Large intestine (tissue), 3 donors: ENCODE data around the gene TCF7L1. TPM values are rescaled to one million over a fixed set of nuclear protein-coding genes. Genes with fewer than 3 reads are reported as not detected.
A peak's percentile ranks its signal among the peaks of the same experiment; 100 is the strongest.
"Not testable (repeated sequence)": the region's sequence is repeated elsewhere in the genome, so short reads cannot be mapped to it uniquely, and the experiment has no call there.

Experiments
- DNase-seq, 2 donors: peaks; one replicate each; pipeline versions ENCODE4 v3.0.0 to v3.0.0-alpha.2; 2013
- H3K27ac ChIP-seq: one replicate; pipeline ENCODE4 v1.5.1; 2013; ENCODE audit warnings: low read length
- H3K27me3 ChIP-seq: 2 replicates; pipeline ENCODE4 v1.6.1; 2013; ENCODE audit warnings: low read length; ENCODE audit not compliant: control insufficient read depth, insufficient read depth
- H3K36me3 ChIP-seq: 2 replicates; pipeline ENCODE4 v1.6.1; 2013; ENCODE audit warnings: low read length; ENCODE audit not compliant: control insufficient read depth, insufficient read depth
- H3K4me1 ChIP-seq: one replicate; pipeline ENCODE4 v1.6.1; 2013; ENCODE audit warnings: low read length; ENCODE audit not compliant: control insufficient read depth, insufficient read depth
- H3K4me3 ChIP-seq: one replicate; pipeline ENCODE4 v1.5.1; 2013; ENCODE audit warnings: low read length
- H3K9me3 ChIP-seq: one replicate; pipeline ENCODE4 v1.6.1; 2013; ENCODE audit warnings: mild to moderate bottlenecking, low read depth, low read length, moderate library complexity; ENCODE audit not compliant: control insufficient read depth
- WGBS: methylation state at CpG from one replicate; pipeline ENCODE4 v1.1.5; 2013; ENCODE audit warnings: low lambda C conversion rate; ENCODE audit not compliant: insufficient coverage; 5-methylcytosine and 5-hydroxymethylcytosine counted together
- polyA plus RNA-seq: library from polyadenylated mRNA; unstranded; fragments of 120-200 nt; gene quantifications from one replicate; pipeline ENCODE4 v1.2.1, GENCODE V29; 2013

The TCF7L1 gene
- polyA plus RNA-seq, 1 donor, result 23.1 TPM

DNA sequence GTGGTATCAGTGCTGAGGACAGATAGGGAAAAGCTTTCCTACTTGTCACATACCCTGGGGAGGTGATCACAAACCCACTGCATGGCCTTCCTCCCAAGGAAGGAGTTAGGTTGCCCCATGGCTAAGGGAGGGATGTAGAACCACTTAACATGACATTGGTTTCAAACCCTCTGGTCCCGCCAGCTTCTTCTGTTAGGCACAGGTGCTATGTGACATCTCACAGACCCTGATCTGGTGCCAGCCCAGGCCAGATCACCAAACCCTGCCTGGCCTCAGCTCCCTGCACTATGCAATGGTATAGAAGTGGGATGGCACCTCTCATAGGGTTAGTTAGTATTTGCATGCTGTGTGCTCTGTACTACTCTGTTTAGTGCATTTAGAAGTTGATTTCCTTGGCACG, 58.0 kb downstream of the TCF7L1 start:
- DNase-seq, result no peak
- Histone ChIP-seq H3K4me3 (no peak overlapping the region), H3K36me3 (no peaks in the 10 kb centered on the region), H3K27me3 (no peaks in the 10 kb centered on the region), H3K4me1 (peaks cover 34% of the 10 kb centered on the region), H3K9me3 (no peaks in the 10 kb centered on the region), H3K27ac (peak overlapping the region; percentile 74)
- WGBS, result no CpG with 5 or more reads among the region's 2 CpGs

DNA sequence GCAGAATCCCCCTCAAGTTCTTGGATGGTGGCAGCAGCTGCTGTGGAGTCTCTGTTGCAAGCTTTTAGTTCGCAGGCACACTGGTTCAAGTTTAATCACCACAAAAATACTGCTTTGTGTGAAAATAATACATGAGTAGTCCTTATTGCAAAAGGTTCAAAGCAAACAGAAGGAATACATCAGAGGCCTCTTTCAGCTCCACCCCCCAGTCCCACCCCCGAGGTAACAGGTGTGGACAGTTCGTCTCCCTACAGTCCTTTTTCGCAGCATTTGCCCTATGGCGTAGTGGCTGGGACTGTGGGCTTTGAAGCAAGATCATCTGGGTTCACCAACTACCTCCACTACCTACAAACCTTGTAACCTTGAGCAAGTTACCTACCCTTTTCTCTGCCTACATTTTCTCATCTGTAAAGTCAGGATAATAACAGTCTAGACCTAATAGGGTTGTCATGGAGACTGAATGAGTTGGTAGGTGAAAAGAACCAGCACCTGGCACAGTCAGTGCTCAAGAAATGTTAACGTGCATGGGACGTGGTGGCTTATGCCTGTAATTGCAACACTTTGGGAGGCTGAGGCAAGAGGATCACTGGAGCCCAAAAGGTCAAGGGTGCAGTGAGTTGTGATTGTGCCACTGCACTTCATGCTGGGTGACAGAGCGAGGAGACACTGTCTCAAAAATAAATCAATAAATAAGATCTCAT, 61.7 kb downstream of the TCF7L1 start:
- Histone ChIP-seq H3K4me1 (peaks cover 22% of the 10 kb centered on the region), H3K36me3 (no peaks in the 10 kb centered on the region), H3K27me3 (no peaks in the 10 kb centered on the region), H3K9me3 (no peaks in the 10 kb centered on the region), H3K4me3 (no peak overlapping the region), H3K27ac (no peak overlapping the region)
- WGBS, result no CpG with 5 or more reads among the region's 8 CpGs
- no peak for DNase-seq

DNA sequence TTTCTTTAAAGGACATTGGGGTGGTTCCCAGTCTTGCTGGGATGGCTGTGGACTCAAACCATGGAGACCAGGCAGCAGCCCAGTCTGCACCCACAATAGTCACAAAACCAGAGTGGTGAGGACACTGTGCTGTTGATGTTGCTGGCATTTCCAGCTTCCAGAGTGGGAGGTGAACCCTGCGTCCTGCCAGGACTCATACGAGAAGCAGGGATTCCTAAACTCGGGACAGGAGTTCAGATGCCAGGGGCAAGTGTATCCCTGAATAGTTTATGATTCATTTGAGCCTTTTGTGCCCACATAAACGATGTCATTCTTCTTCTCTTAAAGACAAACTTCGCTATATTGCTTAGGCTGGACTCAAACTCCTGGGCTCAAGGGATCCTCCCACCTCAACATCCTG, 62.8 kb downstream of the TCF7L1 start:
- no peaks in the 10 kb centered on the region for H3K36me3 ChIP-seq
- no peaks in the 10 kb centered on the region for H3K9me3 ChIP-seq
- no peak overlapping the region for H3K27ac ChIP-seq
- no peaks in the 10 kb centered on the region for H3K27me3 ChIP-seq
- peaks cover 12% of the 10 kb centered on the region for H3K4me1 ChIP-seq
- no peak for DNase-seq
- WGBS, result no CpG with 5 or more reads among the region's 5 CpGs
- no peak overlapping the region for H3K4me3 ChIP-seq

DNA sequence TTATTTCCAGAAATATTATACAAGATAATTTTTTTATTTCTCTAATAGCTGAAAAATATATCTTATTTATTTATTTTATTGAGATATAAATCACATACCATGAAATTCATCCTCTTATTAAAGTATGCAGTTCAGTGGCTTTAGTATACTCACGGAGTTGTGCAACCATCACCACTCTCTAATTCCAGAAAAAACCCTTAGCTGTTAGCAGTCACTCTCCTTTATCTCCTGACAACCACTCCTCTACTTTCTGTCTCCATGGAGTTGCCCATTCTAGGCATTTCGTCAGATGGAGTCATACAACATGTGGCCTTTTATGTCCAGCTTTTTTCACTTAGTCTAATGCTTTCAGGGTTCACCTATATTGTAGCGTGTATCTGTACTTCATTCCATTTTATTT, 66.5 kb downstream of the TCF7L1 start:
- Histone ChIP-seq H3K4me1 (no peaks in the 10 kb centered on the region), H3K4me3 (no peak overlapping the region), H3K9me3 (no peaks in the 10 kb centered on the region), H3K27me3 (no peaks in the 10 kb centered on the region), H3K27ac (no peak overlapping the region), H3K36me3 (no peaks in the 10 kb centered on the region)
- 93% methylated on average over 2 of the region's 3 CpGs for WGBS
- DNase-seq, result no peak

DNA sequence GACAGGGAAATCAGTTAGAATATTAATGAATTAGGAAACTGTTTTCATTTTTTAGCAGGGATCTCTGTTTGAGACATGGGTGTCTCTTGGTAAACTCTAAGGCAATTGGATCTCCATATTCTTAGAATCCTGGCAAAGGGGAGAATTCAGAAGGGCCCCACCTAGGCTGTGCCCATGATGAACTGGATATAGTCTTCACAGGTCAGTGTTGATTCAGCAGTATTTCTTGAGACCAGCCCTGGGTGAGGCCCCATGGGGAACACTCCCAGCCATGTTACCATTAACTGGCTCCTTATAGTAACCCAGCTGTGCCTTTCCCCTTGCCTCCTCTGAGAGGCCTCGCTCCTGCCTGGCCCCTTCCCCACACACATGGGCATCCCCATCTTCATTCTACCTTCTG, 76.7 kb downstream of the TCF7L1 start:
- peak overlapping the region; percentile 71 for H3K27ac ChIP-seq
- H3K4me1 ChIP-seq, result peaks cover 28% of the 10 kb centered on the region
- no CpG with 5 or more reads among the region's 1 CpG for WGBS
- H3K36me3 ChIP-seq, result no peaks in the 10 kb centered on the region
- H3K9me3 ChIP-seq, result no peaks in the 10 kb centered on the region
- H3K4me3 ChIP-seq, result no peak overlapping the region
- DNase-seq, result peak in 1 of 2 donors; percentile 33
- no peaks in the 10 kb centered on the region for H3K27me3 ChIP-seq

DNA sequence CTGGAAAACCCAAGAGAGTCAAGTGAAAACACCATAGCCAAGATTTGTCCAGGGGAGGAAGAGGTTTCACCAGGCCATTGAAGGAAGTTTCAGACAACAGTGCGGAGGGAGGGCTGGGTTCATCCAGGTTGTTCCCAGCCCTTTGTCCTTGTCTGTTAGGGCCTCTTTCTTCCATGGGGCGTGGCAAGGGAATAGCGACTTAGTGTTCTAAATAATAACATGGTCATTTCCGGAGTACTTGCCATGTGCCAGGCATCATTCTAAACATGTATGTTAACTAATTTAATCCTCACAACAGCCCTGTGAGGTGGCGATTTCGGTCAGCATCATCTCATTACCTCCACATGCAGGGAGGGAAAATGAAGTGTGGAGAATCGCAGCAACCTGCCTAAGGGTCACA, 77.3 kb downstream of the TCF7L1 start:
- peak overlapping the region; percentile 71 for H3K27ac ChIP-seq
- no CpG with 5 or more reads among the region's 7 CpGs for WGBS
- no peak overlapping the region for H3K4me3 ChIP-seq
- peak; percentile 42 to 82 for DNase-seq
- no peaks in the 10 kb centered on the region for H3K36me3 ChIP-seq
- H3K9me3 ChIP-seq, result no peaks in the 10 kb centered on the region
- H3K4me1 ChIP-seq, result peaks cover 28% of the 10 kb centered on the region
- no peaks in the 10 kb centered on the region for H3K27me3 ChIP-seq

DNA sequence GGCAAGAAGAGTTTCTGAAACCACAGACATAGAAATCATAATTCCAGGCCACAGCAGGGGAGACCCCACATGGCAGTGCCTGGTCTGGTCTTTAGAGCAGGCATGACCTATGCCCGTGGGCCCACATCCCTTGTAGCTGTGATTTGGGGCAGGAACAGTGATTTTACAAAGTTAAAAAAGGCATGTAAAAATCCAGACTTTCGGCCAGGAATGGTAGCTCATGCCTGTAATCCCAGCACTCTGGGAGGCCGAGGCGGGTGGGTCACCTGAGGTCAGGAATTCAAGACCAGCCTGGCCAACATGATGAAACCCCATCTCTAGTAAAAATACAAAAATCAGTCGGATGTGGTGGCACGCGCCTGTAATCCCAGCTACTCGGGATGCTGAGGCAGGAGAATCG, 78.4 kb downstream of the TCF7L1 start:
- H3K9me3 ChIP-seq, DNase-seq, H3K27me3 ChIP-seq, H3K36me3 ChIP-seq, H3K27ac ChIP-seq, H3K4me3 ChIP-seq: not testable (repeated sequence)
- no CpG with 5 or more reads among the region's 9 CpGs for WGBS
- peaks cover 28% of the 10 kb centered on the region for H3K4me1 ChIP-seq

DNA sequence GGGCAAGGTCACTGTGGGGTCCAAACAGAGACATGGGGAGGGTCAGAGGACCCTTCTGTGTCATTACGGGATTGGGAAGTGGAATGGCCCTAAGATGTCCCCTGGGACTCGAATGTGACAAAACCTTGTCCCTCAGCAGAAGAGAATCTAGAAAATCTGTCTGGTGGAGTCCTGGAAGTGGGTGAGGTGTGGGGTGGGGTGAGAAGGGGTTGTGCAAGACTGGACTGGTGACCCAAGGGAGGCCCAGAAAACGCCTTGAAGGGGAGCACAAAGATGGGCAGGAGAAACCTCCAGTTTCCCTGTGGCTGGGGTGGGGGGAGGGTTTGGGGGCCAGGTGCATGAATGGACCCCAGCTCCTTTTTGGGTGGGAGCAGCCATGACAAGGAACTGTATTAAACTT, 79.6 kb downstream of the TCF7L1 start:
- Histone ChIP-seq H3K27ac (no peak overlapping the region), H3K36me3 (no peaks in the 10 kb centered on the region), H3K4me3 (no peak overlapping the region), H3K27me3 (no peaks in the 10 kb centered on the region), H3K4me1 (peaks cover 28% of the 10 kb centered on the region), H3K9me3 (no peaks in the 10 kb centered on the region)
- WGBS, result no CpG with 5 or more reads among the region's 3 CpGs
- peak; percentile 59 to 79 for DNase-seq

DNA sequence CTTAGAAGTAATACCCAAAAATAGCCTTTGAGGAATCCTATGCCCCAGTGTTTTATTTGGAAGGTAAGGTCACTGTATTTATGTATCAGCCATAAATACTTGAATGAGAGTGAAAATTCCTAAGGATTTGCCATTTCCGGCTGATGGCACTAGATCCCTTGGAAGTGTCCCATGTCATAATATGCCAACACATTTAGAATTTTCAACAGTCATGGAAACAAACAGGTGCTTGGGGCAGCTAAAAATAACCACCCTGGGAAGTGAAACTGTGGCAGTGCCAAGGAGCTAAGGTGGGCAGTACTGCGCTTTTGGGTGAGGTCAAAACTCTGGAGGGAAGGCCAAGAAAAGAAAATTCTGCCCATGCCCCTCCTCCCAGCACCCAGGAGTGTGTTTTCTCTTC, 80.2 kb downstream of the TCF7L1 start:
- WGBS, result no CpG with 5 or more reads among the region's 2 CpGs
- Histone ChIP-seq H3K4me1 (peaks cover 28% of the 10 kb centered on the region), H3K36me3 (no peaks in the 10 kb centered on the region), H3K27me3 (no peaks in the 10 kb centered on the region), H3K9me3 (no peaks in the 10 kb centered on the region), H3K27ac (no peak overlapping the region), H3K4me3 (no peak overlapping the region)
- DNase-seq, result no peak

DNA sequence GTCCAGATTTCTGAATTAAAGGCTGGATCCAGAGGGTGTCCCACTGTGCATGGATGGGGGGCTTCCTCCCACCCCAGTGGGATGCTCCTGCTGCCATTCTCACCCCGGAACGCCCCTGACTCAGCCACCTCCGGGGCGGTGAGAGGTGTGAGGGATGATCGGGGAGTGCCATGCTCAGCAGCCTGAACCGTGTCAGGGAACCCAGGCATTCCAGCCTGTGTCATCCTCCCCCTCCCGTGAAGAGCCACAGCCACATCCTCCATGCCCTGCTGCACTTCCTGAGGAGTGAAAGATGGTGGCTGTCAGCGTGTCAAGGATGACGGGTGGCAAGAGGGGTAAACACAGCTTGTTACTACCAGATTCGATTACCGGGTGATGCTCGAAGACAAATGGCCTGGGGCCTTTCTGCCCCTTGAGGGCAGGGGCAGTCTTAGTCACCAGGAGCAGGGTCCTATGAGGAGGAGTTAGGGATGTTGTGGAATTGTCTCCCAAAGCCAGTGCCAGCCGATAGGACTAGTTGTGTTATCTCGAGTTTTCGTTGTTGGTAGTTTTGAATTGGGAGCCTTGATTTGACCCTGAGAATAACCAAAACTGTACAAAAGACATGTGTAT, 80.8 kb downstream of the TCF7L1 start:
- H3K27me3 ChIP-seq, result no peaks in the 10 kb centered on the region
- no CpG with 5 or more reads among the region's 15 CpGs for WGBS
- no peaks in the 10 kb centered on the region for H3K36me3 ChIP-seq
- H3K9me3 ChIP-seq, result no peaks in the 10 kb centered on the region
- no peak overlapping the region for H3K4me3 ChIP-seq
- H3K27ac ChIP-seq, result no peak overlapping the region
- peaks cover 28% of the 10 kb centered on the region for H3K4me1 ChIP-seq
- no peak for DNase-seq

DNA sequence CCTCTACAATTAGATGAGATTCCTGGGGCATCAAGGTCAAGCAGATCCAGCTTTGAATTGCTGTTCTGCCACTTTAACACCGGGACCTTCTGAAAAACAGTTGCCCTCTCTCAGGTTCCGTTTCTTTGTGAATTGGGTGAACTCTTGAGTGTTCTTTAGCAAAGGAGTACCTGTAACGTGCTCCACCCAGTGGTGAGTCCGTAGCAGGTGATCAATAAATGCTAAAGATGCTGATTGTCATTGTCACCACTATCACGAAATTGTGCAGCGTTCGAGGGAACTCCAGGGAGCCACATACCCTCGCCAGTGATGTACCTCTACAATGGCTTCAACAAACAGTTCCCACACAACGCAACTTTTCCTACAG, 81.9 kb downstream of the TCF7L1 start:
- no CpG with 5 or more reads among the region's 9 CpGs for WGBS
- peak in 1 of 2 donors; percentile 24 for DNase-seq
- no peaks in the 10 kb centered on the region for H3K27me3 ChIP-seq
- H3K27ac ChIP-seq, result no peak overlapping the region
- H3K9me3 ChIP-seq, result no peaks in the 10 kb centered on the region
- no peaks in the 10 kb centered on the region for H3K36me3 ChIP-seq
- peaks cover 22% of the 10 kb centered on the region for H3K4me1 ChIP-seq
- no peak overlapping the region for H3K4me3 ChIP-seq
